Amygdala (tissue), 56 donors: Measurements from ENCODE around the gene NAGK.
A peak's percentile ranks its signal among the peaks of the same experiment; 100 is the strongest.
"Not testable (repeated sequence)": the region's sequence is repeated elsewhere in the genome, so short reads cannot be mapped to it uniquely, and the experiment has no call there.

Experiments used
- DNase-seq, 56 donors: peaks; one replicate each; lab custom pipeline; 2025; lab: John Stamatoyannopoulos, UW

Gene NAGK

DNA sequence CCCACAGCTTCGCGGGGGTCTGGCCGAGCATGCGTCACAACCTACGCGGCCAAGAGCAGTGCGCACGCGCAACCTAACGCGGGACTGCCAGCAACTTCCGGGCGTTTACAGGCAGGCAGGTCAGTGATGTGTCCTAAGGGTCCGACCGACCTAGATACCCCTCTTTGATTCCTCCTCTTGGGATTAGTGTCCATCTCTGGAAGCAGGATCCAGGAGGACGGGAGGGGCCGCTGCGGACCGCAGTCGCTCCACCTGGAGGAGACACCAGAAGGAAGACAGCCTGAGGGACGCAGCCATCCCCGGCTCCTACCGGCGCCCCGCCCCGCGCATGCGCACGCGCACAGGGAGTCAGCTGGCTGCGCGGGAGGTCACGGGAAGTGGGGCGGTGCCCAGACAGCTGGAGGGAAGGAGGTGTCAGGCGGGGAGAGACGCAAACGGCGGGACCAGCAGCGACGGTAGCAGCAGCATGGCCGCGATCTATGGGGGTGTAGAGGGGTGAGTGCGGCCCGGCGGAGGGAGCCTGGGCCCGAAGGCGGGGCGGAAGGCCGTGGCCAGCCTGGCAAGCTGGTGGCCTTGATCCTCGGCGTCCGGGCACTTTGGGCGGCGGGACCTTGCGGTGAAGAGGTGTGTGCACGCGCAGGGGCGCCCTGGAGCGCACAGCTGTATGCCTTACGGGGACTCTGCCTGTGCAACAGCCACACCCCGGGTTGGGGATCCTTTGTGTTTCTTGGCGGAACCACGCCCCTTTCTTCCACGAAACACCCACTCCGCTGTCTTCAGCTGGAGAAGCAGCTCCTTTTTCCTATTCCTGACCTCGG is at the start of gene NAGK:
Gene NAGK, plus strand, starts transcription at position 431 of the 818 bp plus-strand sequence. Its CDS starts 36 bp downstream, at position 467.
- peak; percentile 71 to 100 (median 97) for DNase-seq

DNA sequence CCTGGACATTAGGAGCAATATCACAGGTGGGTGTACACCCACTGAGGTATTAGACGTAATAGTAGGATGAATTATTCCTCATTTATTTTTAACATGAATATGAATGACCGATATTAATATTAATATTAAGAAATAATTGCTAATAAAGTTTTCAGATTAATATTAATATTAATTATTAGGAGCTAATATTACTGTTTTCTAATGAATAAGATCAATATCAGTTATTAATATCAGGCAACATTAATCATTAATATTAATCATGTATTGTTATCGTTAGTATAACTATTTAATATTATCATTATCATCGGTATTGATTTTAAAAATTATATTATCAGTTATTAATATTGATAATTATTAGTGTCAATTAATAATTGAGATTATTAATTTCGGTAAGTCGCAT is 48.5 kb upstream of the NAGK start:
- not testable (repeated sequence) for DNase-seq

DNA sequence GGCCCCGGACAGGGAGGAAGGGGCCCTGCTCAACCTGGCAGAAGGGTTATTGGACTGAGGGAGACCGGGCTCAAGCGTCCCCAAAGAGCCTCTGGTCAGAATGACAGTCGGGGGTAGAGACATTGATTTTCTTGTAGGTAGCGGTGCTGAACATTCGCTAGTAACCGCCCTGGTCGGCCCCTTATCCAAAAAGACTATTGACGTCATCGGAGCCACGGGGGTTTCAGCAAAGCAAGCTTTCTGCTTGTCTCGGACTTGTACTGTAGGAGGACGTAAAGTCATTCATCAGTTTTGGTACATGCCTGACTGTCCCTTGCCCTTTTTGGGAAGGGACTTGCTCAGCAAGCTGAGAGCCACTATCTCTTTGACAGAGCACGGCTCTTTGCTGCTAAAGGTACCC is 47.1 kb upstream of the NAGK start:
- DNase-seq = not testable (repeated sequence)

DNA sequence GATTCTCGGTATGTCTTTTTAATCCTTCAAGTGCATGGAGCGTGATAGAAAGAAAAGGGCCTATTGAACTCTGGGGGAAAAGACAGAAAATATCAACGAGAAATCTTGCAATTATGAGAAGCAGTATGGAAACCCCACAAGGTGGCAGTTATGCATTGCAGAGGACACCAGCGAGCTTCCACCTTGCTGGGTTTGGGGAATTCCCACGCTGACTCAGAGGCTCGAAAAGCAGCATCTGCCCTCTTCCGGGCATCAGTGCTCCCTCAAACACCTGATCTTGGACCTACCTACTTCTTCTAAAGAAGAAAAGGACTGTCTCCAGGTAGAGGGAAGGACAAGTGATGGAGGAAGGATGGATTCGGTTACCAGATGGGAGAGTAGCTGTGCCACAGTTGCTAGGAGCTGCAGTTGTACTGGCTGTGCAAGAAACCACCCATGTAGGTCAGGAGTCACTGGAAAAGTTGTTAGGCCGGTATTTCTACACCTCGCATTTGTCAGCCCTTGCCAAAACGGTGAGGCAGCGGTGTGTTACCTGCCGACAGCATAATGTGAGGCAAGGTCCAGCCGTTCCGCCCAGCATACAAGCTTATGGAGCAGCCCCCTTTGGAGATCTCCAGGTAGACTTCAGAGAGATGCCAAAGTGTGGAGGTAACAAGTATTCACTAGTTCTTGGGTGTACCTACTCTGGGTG is 44.8 kb upstream of the NAGK start:
- not testable (repeated sequence) for DNase-seq

DNA sequence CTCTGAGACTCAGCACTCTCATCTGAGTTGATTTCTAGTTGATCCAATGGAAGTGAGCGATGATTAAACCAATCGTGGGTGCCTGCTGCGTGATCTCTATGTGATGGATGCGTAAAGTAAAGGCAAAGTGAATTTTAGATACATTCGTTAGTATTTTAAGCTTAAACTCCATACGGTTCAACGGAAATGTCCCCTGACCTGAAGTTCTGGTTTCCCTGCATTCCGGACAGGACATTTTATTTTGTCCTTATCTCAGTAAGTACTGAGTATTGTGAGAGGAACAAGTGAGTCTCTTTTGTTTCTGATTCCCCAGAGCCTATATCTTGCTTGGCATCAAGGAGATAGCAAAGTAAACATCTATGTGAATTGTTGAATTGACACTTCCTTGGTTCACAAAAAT is 32.2 kb upstream of the NAGK start:
- not testable (repeated sequence) for DNase-seq

DNA sequence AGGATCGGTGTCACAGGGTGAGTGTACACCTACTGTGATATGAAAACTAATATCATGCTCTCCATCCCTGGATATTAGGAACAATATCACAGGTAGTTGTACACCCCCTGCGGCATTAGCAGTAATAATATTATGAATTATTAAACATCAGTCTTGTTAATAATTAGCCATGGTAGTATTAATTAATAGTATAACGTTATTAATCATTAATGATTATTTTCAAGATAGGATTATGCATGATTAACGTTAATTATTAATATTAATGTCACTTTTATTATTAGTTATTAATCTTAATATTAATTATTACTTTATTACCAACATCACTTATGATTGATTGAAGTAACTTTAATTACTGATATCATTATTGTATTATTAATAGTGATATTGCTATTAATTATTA is 26.2 kb upstream of the NAGK start:
- no peak for DNase-seq

DNA sequence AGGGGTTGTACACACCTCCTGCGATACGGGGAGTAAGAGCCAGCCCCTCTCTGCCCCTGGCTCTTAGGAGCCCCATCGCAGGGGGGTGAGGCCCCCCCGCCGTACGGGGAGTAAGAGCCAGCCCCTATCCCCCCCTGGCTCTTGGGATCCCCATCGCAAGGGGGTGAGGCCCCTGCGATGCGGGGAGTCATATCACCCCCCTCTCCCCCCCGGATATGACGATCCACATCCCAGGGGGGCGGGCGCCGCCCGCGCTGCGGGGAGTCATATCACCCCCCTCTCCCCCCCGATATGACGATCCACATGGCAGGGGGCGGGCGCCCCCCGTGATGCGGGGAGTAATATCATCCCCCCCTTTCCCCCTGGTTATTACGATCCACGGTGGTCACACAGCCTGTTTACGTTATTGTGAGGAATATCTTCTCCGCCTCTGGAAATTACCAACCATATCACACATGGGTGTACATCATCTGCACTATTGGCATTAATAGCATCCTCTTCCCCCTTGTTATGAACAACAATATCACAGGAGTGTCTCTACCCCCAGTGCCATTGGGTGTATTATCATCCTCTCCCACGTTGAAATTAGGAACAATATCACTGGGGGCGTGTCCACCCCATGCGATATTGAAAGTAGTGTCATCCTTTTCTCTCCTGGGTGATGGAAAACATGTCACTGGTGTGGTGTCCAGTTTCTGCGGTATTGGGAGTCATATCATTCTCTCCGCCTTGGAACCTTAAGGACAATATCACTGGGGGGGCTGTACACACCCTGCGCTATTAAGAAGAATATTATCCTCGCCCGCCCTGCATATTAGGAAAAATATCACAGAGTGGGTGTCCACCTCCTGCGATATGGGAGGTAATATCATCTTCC is 24.7 kb upstream of the NAGK start:
- no peak for DNase-seq

DNA sequence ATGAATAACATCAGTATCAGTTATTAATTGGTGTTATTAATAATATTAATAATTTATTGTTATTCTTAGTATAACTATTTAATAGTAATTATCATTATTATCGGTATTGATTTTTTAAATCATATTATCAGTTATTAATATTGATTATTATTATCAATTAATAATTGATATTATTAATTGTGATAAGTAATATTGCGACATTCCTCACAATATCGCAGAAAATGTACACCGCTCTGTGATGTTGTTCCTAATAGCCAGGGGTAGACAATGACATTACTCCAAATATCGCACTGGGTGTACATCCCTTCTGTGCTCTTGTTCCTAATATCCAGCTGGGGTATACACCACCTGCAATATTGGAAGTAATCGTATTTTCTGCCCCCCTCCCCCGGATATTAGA is 23.3 kb upstream of the NAGK start:
- no peak for DNase-seq

DNA sequence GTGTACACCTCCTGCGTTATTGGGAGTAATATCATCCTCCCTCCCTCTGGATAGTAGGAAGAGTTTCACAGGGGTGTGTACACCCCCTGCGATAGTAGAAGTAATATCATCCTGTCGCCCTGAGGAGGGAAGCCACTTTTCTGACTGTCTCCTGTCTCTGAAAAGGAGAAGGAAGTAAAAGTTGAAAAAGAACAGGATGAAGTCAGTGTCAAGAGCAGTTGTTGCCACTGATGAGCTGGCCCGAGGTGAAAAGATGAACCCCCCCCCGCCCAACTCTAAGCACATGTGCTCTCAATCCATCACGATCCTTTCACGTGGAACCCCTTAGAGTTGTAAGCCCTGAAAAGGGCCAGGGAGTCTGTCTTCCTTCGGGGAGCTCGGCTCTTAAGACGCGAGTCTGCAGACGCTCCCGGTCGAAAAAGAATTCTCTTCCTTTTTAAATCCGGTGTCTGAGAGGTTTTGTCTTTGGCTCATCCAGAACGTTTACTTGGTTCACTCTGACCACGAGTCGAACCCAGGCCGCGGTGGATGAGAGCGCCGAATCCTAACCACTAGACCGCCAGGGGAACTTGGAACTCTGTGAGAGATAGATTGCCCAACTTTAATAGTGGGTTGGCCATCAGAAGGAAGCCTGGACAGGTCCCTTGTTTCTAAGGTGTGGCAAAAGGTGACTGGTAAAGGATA is 22.4 kb upstream of the NAGK start:
- no peak for DNase-seq

DNA sequence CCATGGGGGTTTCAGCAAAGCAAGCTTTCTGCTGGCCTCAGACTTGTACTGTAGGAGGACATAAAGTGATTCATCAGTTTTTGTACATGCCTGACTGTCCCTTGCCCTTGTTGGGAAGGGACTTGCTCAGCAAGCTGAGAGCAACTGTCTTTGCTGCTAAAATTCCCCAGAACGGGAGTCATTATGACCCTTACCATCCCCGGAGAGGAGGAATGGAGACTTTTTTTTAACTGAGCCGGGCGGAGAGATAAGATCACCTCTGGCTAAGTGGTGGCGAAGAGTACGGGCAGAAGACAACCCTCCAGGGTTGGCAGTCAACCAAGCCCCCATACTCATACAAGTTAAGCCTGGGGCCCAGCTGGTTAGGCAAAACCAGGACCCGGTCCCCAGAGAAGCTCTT is 20.4 kb upstream of the NAGK start:
- no peak for DNase-seq

DNA sequence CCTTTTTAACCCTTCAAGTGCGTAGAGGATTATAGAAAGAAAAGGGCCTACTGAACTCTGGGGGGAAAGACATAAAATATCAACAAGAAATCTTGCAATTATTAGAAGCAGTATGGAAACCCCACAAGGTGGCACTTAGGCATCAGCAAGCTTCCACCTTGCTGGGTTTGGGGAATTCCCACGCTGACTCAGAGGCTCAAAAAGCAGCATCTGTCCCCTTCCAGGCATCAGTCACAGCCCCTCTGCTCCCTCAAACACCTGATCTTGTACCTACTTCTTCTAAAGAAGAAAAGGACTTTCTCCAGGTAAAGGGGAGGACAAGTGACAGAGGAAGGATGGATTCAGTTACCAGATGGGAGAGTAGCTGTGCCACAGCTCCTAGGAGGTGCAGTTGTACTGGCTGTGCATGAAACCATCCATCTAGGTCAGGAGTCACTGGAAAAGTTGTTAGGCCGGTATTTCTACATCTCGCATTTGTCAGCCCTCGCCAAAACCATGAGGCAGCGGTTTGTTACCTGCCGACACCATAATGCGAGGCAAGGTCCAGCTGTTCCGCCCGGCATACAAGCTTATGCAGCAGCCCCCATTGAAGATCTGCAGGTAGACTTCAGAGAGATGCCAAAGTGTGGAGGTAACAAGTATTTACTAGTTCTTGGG is 18.6 kb upstream of the NAGK start:
- DNase-seq = not testable (repeated sequence)

DNA sequence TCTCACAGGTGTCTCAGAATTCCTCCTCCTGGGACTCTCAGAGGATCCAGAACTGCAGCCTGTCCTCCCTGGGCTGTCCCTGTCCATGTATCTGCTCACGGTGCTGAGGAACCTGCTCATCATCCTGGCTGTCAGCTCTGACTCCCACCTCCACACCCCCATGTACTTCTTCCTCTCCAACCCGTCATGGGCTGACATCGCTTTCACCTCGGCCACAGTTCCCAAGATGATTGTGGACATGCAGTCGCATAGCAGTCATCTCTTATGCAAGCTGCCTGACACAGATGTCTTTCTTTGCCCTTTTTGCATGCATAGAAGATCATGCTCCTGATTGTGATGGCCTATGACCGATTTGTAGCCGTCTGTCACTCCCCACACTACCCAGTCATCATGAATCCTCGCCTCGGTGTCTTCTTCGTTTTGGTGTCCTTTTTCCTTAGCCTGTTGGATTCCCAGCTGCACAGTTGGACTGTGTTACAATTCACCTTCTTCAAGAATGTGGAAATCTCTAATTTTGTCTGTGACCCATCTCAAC is 13.2 kb upstream of the NAGK start:
- not testable (repeated sequence) for DNase-seq

DNA sequence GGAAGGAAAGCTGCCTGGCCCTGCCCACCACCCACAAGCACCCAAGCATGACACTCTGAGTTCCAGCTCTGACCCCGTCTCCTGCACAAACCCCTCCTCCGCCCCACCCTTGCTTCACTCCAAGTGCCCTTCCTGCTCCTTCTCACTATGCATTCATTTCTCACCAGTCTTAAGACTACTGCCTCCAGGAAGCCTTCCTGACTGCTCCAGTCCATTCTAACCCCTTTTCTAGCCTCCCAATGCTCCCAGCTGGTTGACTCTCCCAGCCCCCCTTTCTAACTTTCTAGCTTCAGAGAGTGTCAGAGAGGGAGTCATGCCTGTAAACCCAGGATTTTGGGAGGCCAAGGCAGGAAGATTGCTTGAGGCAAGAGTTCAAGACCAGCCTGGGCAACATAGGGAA is 8.2 kb upstream of the NAGK start:
- DNase-seq = no peak

DNA sequence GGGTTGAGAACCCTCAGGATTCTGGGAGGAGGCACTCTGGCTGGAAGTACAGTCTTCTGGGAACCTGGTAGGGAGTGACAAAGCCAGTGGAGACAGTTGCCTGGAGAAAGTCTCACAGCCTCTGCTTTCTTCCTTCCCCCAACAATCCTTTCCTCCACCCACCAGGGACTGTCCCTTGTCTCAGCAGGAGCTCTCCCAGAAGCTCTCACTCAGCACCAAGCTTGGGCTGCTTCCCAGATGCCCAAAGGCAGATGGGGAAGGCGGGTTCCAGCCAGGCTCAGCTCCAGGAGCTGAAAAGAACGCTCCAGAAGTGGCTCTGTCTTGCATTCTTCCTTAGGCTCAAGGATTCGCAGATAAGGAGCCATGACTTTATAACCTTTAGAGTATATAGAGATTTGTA is 7.6 kb upstream of the NAGK start:
- no peak for DNase-seq

DNA sequence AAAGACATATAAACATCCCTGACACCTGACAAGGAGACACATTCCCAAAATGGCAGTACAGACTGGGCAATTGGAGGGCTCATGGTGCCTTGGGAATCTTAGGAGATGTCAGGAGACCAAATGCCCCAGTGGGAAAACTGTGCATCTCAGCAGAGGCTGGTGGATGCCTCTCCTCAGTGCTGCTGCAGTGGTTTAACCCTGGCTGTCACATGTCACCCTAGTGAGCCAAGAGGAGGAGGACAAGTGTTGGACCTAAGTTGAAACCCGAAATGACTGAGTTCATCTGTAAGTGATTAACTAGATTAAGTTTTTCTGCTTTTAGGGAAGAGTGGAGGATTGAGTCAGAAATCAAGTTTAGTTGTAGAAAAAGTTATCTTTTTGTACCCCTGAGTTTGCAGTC is 5.2 kb upstream of the NAGK start:
- DNase-seq = no peak

DNA sequence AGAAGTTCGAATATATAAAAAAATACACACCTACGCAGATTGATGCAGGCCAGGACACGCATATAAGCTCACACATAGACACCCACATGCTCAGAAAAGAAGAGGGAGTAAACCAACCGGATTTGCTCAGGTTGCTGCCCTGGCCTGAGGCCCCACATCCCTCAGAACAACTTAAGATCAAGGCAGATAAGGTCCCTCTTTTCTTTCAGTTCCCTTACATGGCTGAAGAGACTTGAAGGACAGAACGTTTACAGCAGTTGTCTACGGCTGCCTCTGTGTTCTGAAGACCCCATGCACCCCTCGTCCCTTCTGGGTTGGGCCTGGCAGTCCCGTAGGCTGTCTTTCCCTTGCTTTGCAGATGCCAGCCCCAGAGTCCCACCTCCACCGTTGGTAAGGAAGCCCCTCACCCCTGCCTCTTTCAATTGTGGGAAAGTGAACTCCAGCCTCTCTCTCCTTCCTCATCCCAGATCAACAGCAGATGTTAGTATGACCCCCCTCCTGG is 4.3 kb upstream of the NAGK start:
- no peak for DNase-seq

DNA sequence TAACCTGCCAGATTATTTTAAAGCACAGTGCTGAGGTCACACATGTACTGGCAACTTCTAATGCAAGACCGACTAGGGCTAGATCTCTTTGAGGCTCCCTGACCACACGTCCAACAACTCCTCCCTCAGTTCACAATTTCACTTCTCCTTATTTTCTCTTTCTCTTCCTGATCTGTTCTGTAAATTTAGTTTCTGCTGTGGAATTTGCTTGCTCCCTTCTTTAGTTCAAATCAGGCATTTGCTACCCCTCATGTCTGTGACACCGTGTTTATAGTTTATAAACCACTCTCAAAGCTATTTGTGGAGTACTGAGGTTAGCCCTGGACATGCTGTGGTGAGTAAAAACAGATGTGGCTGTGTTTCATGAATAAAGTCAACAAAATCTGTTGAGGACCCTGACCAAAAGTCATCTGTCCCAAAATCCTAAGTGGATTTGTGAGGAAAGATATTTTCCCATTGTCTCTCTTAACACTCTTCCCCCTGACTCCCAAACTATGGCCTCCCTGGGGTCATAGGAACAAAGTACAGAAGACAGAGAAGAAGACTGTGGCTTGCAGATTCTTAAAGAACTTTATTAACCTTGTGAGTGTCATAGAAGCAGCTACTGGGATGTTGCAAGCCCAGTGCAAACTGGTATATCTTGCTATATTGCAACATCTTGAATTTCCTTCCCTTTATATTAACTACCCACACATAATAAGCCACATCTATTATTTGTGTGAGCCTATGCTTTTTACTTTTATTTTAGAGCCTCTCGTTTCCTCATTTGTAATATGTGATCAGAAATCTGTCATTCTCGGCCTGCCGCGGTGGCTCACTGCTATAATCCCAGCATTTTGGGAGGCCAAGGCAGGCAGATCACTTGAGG is 3.5 kb upstream of the NAGK start:
- peak in 1 of 56 donors; percentile 33 for DNase-seq

DNA sequence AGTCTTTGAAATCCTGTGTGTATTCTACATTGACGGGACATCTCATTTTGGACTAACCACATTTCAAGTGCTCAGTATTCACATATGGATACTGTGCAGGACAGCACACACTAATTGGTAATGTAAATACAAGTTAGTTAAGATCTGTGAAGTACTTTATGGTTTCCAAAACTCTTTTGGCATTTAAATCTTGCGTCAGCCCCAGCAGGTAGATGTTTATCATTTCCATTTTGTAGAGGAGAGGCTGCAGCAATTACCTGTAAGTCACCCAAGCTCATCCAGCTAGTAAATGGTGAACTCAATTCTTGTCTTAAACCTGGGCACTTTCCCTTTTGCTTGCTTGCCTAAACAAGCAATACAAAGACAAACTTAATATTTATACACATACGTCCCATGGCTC is 1.6 kb upstream of the NAGK start:
- no peak for DNase-seq
